ENCODE measurements around the gene CD200. TPM values are rescaled to one million over a fixed set of nuclear protein-coding genes. Genes with fewer than 3 reads are reported as not detected.

CD200 gene
- total RNA-seq, 6 donors from 2014 or later: 2.4 to 9.9 (median 4.5) TPM

DNA sequence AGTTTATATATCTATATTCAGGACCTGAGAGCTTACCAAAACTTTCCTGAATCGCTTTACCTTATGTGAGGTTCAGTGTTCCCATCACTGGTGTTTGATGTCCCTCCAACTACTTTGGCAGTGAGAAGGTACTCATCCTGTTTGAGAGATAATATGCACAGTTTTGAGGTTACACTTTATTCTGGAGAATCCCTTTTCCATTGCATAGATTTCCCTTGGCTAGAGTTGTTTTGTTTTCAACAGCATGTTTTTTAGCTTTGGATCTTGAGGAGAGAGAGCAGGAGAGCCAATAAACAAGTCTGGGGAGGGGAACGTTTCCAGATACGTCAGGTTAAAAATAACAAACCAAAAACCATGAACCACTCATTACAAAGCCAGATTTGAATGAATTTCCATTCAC, 33.6 kb downstream of the CD200 start:
- TF ChIP-seq, protein P1, sequence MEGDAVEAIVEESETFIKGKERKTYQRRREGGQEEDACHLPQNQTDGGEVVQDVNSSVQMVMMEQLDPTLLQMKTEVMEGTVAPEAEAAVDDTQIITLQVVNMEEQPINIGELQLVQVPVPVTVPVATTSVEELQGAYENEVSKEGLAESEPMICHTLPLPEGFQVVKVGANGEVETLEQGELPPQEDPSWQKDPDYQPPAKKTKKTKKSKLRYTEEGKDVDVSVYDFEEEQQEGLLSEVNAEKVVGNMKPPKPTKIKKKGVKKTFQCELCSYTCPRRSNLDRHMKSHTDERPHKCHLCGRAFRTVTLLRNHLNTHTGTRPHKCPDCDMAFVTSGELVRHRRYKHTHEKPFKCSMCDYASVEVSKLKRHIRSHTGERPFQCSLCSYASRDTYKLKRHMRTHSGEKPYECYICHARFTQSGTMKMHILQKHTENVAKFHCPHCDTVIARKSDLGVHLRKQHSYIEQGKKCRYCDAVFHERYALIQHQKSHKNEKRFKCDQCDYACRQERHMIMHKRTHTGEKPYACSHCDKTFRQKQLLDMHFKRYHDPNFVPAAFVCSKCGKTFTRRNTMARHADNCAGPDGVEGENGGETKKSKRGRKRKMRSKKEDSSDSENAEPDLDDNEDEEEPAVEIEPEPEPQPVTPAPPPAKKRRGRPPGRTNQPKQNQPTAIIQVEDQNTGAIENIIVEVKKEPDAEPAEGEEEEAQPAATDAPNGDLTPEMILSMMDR (IDR thresholded peaks at IDR 0.05): no peak
- TF ChIP-seq EP300 (IDR thresholded peaks at IDR 0.05) (no peak), POLR2AphosphoS5 (IDR thresholded peaks at IDR 0.05) (no peak), POLR2A (IDR thresholded peaks at IDR 0.05) (no peak)
- Histone ChIP-seq H3K27me3 (no peaks in the 10 kb centered on the region), H3K36me3 (no peaks in the 10 kb centered on the region), H3K4me1 (peaks cover 0 to under 1% (median 0%) of the 10 kb centered on the region in 4 donors), H3K9me3 (no peaks in the 10 kb centered on the region), H3K4me3 (no peak overlapping the region), H3K27ac (no peak overlapping the region)
- ATAC-seq (ENCODE audit: low FRiP score in 2 of 2) (no peak), DNase-seq (no peak)
- 63 to 67% methylated on average over 3 of the region's 3 CpGs for WGBS, 2 donors

DNA sequence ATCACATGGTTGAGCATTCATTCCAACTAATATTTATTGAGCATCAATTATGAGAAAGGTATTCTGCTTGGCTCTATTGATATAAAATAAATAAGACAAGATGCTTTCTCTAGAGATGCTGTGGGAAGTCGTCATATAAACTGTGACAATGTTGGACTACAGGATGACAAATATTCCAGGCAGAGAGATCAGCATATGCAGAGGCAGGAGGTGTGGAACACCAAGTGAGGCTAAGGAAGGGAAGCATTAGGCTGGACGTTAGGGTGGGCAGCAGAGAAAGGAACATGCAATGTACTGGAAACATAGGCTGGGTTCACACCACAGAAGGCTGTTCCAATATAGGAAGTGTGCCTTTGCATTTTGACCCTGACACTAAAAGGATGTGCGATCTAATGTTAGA, 38.6 kb downstream of the CD200 start:
- Histone ChIP-seq H3K27ac (no peak overlapping the region), H3K36me3 (no peaks in the 10 kb centered on the region), H3K4me1 (peaks cover 0 to 9% (median 4%) of the 10 kb centered on the region in 4 donors), H3K9me3 (no peaks in the 10 kb centered on the region), H3K27me3 (no peaks in the 10 kb centered on the region), H3K4me3 (no peak overlapping the region)
- no peak for ATAC-seq (ENCODE audit: low FRiP score in 2 of 2)
- no peak for DNase-seq
- no peak for TF ChIP-seq POLR2AphosphoS5 (IDR thresholded peaks at IDR 0.05)
- no peak for TF ChIP-seq EP300 (IDR thresholded peaks at IDR 0.05)
- 61 to 70% methylated on average over 3 of the region's 3 CpGs for WGBS, 2 donors

DNA sequence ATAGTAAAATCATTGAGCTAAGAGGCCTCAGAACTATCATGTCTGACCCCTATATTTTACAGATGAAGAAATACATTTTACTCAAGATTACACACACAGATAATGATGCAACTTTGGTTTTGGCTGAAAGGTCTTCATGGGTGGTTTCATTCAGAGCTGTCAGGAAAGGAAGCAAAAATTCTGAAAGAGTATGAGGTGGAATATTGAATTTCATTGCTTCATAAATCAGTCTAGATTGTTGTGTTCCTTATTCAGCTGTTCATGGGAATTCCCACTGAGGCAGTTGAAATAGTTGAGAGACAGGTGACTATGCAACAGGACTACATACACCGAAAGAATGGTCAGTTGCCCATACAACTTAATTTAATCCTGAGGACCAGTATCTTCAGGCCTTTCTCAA, 39.4 kb downstream of the CD200 start:
- peaks cover 0 to 17% (median 12%) of the 10 kb centered on the region in 4 donors for H3K4me1 ChIP-seq
- 80 to 82% methylated on average over 1 of the region's 1 CpG for WGBS, 2 donors

DNA sequence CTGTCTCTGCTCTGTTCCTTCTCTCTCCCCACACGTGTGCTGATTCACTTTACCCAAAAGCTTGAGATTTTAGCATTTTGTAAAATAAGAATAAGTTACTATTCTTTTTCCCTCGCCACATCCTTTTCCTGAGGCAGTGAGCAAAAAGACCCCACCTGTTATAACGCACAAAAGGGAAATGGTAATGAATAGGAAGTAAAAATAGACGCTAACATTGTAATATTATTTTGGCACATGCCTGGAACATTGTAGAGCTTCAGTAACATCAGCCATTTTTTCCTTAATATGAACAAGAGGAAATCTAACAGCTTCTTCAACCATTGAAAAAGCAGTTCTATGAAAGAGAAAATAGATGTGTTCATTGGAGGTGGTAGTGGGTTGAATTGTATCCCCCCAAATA, 40.5 kb downstream of the CD200 start:
- no peaks in the 10 kb centered on the region for H3K27me3 ChIP-seq
- DNase-seq: no peak
- 65 to 67% methylated on average over 4 of the region's 4 CpGs for WGBS, 2 donors
- H3K4me1 ChIP-seq: peaks cover 9 to 28% (median 13%) of the 10 kb centered on the region in 4 donors
- ATAC-seq (ENCODE audit: low FRiP score in 2 of 2): no peak
- no peak for TF ChIP-seq POLR2A (IDR thresholded peaks at IDR 0.05)
- no peak for TF ChIP-seq EP300 (IDR thresholded peaks at IDR 0.05)
- TF ChIP-seq, protein P1 (IDR thresholded peaks at IDR 0.05): no peak
- no peak for TF ChIP-seq POLR2AphosphoS5 (IDR thresholded peaks at IDR 0.05)
- no peak overlapping the region for H3K4me3 ChIP-seq
- H3K36me3 ChIP-seq: no peaks in the 10 kb centered on the region
- no peaks in the 10 kb centered on the region for H3K9me3 ChIP-seq
- H3K27ac ChIP-seq: no peak overlapping the region

More for the DNA sequence above, 39.4 kb downstream of the CD200 start:
- TF ChIP-seq POLR2AphosphoS5 (IDR thresholded peaks at IDR 0.05) (no peak), POLR2A (IDR thresholded peaks at IDR 0.05) (no peak), EP300 (IDR thresholded peaks at IDR 0.05) (no peak)
- TF ChIP-seq, protein P1 (IDR thresholded peaks at IDR 0.05): no peak
- no peak for DNase-seq
- no peaks in the 10 kb centered on the region for H3K36me3 ChIP-seq
- no peak overlapping the region for H3K27ac ChIP-seq
- ATAC-seq (ENCODE audit: low FRiP score in 2 of 2): no peak
- no peaks in the 10 kb centered on the region for H3K27me3 ChIP-seq
- no peak overlapping the region for H3K4me3 ChIP-seq
- H3K9me3 ChIP-seq: no peaks in the 10 kb centered on the region

DNA sequence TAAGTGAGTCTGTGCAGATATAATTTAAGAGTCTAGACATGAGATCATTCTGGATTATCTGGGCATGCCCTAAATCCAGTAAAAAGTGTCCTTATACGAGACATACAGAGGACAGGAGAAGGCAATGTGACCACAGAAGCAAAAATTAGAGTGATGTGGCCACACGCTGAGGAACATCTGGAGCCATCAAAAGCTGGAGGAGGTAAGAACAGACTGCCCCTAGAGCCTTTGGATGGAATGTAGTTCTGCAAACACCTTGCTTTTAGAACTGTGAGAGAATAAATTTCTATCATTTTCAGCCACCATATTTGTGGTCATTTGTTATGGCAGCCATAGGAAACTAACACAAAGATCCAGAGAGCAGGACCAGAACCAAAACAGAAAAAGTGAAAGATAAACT, 41.0 kb downstream of the CD200 start:
- Histone ChIP-seq H3K9me3 (no peaks in the 10 kb centered on the region), H3K27ac (no peak overlapping the region), H3K36me3 (no peaks in the 10 kb centered on the region), H3K4me3 (no peak overlapping the region), H3K27me3 (no peaks in the 10 kb centered on the region), H3K4me1 (peaks cover 12 to 32% (median 17%) of the 10 kb centered on the region in 4 donors)
- ATAC-seq (ENCODE audit: low FRiP score in 2 of 2) (peak in 1 of 2 donors; percentile 21), DNase-seq (no peak)
- TF ChIP-seq POLR2A (IDR thresholded peaks at IDR 0.05) (no peak), EP300 (IDR thresholded peaks at IDR 0.05) (no peak), POLR2AphosphoS5 (IDR thresholded peaks at IDR 0.05) (no peak)
- TF ChIP-seq, protein P1 (IDR thresholded peaks at IDR 0.05): no peak
- 81 to 88% methylated on average over 2 of the region's 2 CpGs for WGBS, 2 donors
